Measurements from ENCODE around the gene SIMC1. TPM values are rescaled to one million over a fixed set of nuclear protein-coding genes. Genes with fewer than 3 reads are reported as not detected.

The SIMC1 gene
- total and polyA plus RNA-seq, 2 of the 4 experiments (the other 2 are of a cell fraction): 8.2 to 11.7 TPM

DNA sequence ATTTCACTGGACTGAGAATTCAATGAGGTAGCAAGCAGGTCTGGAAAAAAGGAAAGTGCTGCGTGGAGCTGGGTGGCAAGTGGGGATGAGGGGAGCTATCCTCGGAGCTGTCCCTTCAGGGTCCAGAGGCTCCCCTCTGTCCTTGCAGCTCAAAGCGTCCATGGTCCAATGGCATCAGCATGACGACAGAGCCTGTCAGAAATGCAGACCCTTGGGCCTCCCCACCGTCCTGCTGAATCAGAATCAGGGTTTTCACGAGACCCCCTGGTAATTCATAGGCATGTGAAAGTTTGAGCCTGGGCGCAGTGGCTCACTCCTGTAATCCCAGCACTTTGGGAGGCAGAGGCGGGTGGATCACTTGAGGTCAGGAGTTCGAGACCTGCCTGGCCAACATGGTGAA lies 155.9 kb downstream of the SIMC1 start:
- Histone ChIP-seq H2BK20ac (ENCODE audit: low read depth, low read length) (no peak overlapping the region), H3K23ac (ENCODE audit: low read depth, low read length) (no peak overlapping the region), H3K4me2 (ENCODE audit: low read depth, low read length) (no peak overlapping the region), H2AK5ac (ENCODE audit: low read depth, low read length) (no peak overlapping the region), H3K9me1 (ENCODE audit: insufficient read depth, low read length) (no peaks in the 10 kb centered on the region; the same call in 1 of the 2 replicates), H4K5ac (ENCODE audit: low read depth, low read length) (no peak overlapping the region), H2BK15ac (ENCODE audit: low read depth, low read length) (no peak overlapping the region), H2BK5ac (ENCODE audit: low read depth, low read length, poor library complexity, severe bottlenecking) (no peak overlapping the region), H4K20me1 (ENCODE audit: insufficient read depth, low read length) (peaks cover 4% of the 10 kb centered on the region; the same call in 1 of the 2 replicates), H3K14ac (replicated peaks; ENCODE audit: low read depth, low read length) (no peak overlapping the region), H3K4ac (ENCODE audit: low read depth, low read length) (no peak overlapping the region), H3K4me3 (ENCODE audit: insufficient read depth, low read depth, low read length) (no peak overlapping the region), H4K91ac (ENCODE audit: insufficient read depth, low read depth, low read length) (no peak overlapping the region), H3K27me3 (ENCODE audit: control insufficient read depth, insufficient read depth, low read length) (no peaks in the 10 kb centered on the region), H3K36me3 (ENCODE audit: control insufficient read depth, insufficient read depth, low read length) (peaks cover 32% of the 10 kb centered on the region), H3K56ac (ENCODE audit: extremely low read depth, insufficient read depth, low read length) (no peak overlapping the region), H4K8ac (ENCODE audit: low read depth in 2 of 2, low read length in 2 of 2) (no peak overlapping the region), H3K9ac (ENCODE audit: low read depth, low read length) (no peak overlapping the region), H3K9me3 (ENCODE audit: control insufficient read depth, insufficient read depth, low read length) (no peaks in the 10 kb centered on the region), H2AFZ (replicated peaks; ENCODE audit: low read length, poor library complexity) (no peak overlapping the region), H3K79me1 (ENCODE audit: low read depth in 1 of 2, low read length in 2 of 2) (peaks cover 3 to 34% of the 10 kb centered on the region in 2 experiments; a peak in 2 of 4 replicates), H2AK9ac (replicated peaks; ENCODE audit: low read depth, low read length, poor library complexity) (no peak overlapping the region), H3K18ac (ENCODE audit: low read depth, low read length) (no peak overlapping the region), H2BK120ac (ENCODE audit: low read depth, low read length) (no peak overlapping the region), H3K27ac (ENCODE audit: insufficient read depth, low read length) (no peak overlapping the region), H3K4me1 (ENCODE audit: control insufficient read depth, insufficient read depth, low read length) (peaks cover 4% of the 10 kb centered on the region; the same call in 1 of the 2 replicates)
- TF ChIP-seq NFE2L2 (IDR thresholded peaks at IDR 0.05; ENCODE audit: low read depth, low read length) (no peak), MXI1 (IDR thresholded peaks at IDR 0.05; ENCODE audit: borderline replicate concordance, low read depth, low read length) (no peak), RCOR1 (IDR thresholded peaks at IDR 0.05; ENCODE audit: insufficient replicate concordance, low read length) (no peak), POLR2A (IDR thresholded peaks at IDR 0.05; ENCODE audit: low read depth, low read length) (no peak), MAZ (IDR thresholded peaks at IDR 0.05; ENCODE audit: borderline replicate concordance, low read depth, low read length) (no peak), BHLHE40 (IDR thresholded peaks at IDR 0.05; ENCODE audit: low read depth, low read length) (no peak), SMC3 (IDR thresholded peaks at IDR 0.05; ENCODE audit: low read depth, low read length) (no peak), CHD1 (IDR thresholded peaks at IDR 0.05; ENCODE audit: low read depth, low read length) (no peak), RAD21 (IDR thresholded peaks at IDR 0.05; ENCODE audit: low read length) (no peak), RFX5 (IDR thresholded peaks at IDR 0.05; ENCODE audit: low read depth, low read length) (no peak), FOS (IDR thresholded peaks at IDR 0.05; ENCODE audit: low read depth, low read length) (no peak), MAFK (IDR thresholded peaks at IDR 0.05; ENCODE audit: low read depth, low read length) (no peak), CEBPB (IDR thresholded peaks at IDR 0.05; ENCODE audit: low read depth, low read length) (no peak)
- TF ChIP-seq, protein P1, sequence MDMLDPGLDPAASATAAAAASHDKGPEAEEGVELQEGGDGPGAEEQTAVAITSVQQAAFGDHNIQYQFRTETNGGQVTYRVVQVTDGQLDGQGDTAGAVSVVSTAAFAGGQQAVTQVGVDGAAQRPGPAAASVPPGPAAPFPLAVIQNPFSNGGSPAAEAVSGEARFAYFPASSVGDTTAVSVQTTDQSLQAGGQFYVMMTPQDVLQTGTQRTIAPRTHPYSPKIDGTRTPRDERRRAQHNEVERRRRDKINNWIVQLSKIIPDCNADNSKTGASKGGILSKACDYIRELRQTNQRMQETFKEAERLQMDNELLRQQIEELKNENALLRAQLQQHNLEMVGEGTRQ (IDR thresholded peaks at IDR 0.05; ENCODE audit: low read depth, low read length): no peak
- TF ChIP-seq, protein P2, sequence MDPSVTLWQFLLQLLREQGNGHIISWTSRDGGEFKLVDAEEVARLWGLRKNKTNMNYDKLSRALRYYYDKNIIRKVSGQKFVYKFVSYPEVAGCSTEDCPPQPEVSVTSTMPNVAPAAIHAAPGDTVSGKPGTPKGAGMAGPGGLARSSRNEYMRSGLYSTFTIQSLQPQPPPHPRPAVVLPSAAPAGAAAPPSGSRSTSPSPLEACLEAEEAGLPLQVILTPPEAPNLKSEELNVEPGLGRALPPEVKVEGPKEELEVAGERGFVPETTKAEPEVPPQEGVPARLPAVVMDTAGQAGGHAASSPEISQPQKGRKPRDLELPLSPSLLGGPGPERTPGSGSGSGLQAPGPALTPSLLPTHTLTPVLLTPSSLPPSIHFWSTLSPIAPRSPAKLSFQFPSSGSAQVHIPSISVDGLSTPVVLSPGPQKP (IDR thresholded peaks at IDR 0.05; ENCODE audit: borderline replicate concordance, low read depth, low read length): no peak
- TF ChIP-seq, protein P3, sequence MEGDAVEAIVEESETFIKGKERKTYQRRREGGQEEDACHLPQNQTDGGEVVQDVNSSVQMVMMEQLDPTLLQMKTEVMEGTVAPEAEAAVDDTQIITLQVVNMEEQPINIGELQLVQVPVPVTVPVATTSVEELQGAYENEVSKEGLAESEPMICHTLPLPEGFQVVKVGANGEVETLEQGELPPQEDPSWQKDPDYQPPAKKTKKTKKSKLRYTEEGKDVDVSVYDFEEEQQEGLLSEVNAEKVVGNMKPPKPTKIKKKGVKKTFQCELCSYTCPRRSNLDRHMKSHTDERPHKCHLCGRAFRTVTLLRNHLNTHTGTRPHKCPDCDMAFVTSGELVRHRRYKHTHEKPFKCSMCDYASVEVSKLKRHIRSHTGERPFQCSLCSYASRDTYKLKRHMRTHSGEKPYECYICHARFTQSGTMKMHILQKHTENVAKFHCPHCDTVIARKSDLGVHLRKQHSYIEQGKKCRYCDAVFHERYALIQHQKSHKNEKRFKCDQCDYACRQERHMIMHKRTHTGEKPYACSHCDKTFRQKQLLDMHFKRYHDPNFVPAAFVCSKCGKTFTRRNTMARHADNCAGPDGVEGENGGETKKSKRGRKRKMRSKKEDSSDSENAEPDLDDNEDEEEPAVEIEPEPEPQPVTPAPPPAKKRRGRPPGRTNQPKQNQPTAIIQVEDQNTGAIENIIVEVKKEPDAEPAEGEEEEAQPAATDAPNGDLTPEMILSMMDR (conservative IDR thresholded peaks at IDR 0.05; ENCODE audit: low read depth, low read length): no peak
- intact Hi-C loops (cut with micrococcal nuclease) (no loop called here), in situ Hi-C loops (cut with MboI; ENCODE audit: low sequenced_read_pairs) (no loop called here), dilution Hi-C loops (cut with HindIII; ENCODE audit: low sequenced_read_pairs, unreplicated experiment) (no loop called here)
- POLR2A ChIA-PET (ENCODE audit: unreplicated experiment): no interaction called here
- WGBS, 2 experiments (ENCODE audit: extremely low coverage in 2 of 2, insufficient read length in 1 of 2): 100% methylated on average over 4 of the region's 9 CpGs; no CpG with 5 or more reads in 1 of the 2 experiments
- ATAC-seq (ENCODE audit: low read depth) (no peak), DNase-seq (no peak)
- no TSS peak for BruUV-seq (replicated peaks)
- CTCF ChIA-PET: no interaction called here

All from IMR-90 (cell line).